ENCODE results near the gene GPAM.

The GPAM gene

DNA sequence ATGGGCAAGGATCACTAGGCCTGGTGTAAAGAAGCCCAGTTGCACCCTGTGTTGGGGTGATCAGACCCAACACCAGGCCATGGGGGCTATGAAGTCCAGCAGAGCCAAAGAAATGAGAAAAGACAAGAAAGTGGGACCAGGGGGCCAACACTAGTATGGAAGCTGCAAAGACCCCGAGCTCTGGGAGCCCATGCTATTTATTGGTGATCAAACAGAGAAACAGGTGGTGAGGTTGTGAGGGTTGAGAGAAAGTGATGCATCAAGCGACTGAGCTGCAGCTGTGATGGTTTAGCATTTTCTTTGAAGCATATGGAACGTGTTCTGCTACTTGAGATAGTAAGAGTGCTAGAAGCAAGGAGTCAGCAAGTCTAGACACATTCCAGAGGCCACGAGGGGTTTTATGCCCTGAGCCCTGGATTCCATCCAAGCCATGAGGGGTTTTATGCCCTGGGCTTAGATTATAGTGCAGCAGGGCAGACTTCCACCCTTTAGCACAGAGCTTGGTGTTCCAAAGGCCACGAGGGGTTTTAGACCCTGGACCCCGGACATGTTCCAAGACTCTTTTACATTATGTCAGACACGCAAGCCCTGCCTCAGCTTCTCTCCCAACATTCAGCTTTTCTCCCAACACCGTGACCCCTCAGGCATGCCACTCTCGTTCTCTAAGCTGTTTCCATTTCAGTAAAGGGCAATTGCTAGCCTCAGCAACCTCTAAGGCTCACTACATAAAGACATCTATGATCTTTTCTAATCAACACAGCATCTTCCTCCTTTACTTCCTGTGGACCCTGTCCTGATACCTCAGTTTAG, 43.1 kb upstream of the GPAM start:
- DNase-seq (ENCODE audit: insufficient read length, low spot score), result no peak
- no peak for FAIRE-seq
- TF ChIP-seq TAF1 (IDR thresholded peaks at IDR 0.05; ENCODE audit: low read depth, low read length), result no peak

DNA sequence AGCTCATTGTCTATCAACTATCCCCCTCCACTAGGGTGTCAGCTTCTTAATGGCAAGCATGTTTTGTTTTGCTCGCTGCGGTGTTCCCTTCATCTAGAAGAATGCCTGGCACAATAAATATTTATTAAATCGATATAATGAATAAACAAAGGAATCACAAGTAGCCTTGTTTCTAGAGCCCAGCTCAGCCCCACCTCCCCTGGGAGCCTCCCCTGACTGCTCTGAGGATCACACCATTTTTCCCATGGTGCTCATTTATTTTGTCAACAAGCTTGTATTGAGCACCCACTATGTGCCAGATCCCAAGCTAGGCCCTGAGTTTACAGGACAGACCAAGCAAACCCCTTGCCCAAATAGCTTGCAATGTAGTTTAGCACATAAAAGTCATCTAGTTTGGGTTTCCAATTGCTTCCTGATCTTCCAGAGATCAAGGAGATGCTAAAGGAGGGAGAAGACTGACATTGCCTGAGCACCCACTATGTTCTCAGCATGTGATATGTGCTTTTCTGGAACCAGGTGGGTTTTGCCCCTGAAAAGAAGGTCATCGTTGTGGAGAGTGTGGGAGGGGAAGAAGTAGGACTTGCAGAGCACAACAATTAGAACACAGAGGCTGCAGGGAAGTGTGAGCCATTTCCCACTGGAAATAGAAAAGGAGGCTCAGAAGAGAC, 42.3 kb upstream of the GPAM start:
- FAIRE-seq (no peak), DNase-seq (ENCODE audit: insufficient read length, low spot score) (no peak)
- no peak for TF ChIP-seq SPI1 (IDR thresholded peaks at IDR 0.05; ENCODE audit: low read depth, low read length)
- TF ChIP-seq POLR2A (IDR thresholded peaks at IDR 0.05; ENCODE audit: low read depth, low read length), result no peak
- no peak for TF ChIP-seq PAX5 (IDR thresholded peaks at IDR 0.05; ENCODE audit: insufficient read depth, low read length, severe bottlenecking)
- TF ChIP-seq POU2F2 (IDR thresholded peaks at IDR 0.05; ENCODE audit: low read depth, low read length), result no peak
- no peak for TF ChIP-seq TAF1 (IDR thresholded peaks at IDR 0.05; ENCODE audit: low read depth, low read length)
- no peak for TF ChIP-seq POLR2AphosphoS5 (IDR thresholded peaks at IDR 0.05; ENCODE audit: low read depth, low read length)

DNA sequence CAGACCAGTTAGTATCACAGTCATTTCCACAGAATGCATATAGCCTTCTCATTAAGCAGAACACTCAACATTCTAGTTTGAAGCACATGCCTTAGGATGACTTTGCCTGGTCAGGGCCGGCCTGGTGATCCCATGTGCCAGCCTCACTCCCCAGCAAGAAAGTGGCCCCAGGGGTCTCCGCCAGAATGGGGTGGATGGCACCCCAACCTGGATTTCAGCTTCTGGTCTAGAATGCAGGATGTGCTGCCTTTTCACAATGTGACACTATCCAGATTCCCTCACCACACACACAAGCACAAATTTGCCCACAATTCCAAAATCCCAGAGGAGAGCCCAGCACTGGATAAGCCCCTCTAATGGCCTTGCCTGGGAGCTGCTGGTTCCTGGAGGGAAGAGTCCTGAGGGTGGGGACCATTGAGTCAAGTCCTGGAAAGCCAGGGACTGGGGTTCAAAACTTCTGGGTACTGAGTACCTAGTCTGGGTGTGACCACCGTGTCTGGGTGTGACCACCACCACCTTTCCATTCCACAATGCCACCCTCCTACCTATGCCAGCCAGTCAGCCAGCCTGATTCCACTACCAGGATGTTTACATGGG, 41.5 kb upstream of the GPAM start:
- DNase-seq (ENCODE audit: insufficient read length, low spot score) (no peak), FAIRE-seq (no peak)
- TF ChIP-seq TAF1 (IDR thresholded peaks at IDR 0.05; ENCODE audit: low read depth, low read length), result no peak
- TF ChIP-seq POLR2AphosphoS5 (IDR thresholded peaks at IDR 0.05; ENCODE audit: low read depth, low read length), result no peak
- no peak for TF ChIP-seq SPI1 (IDR thresholded peaks at IDR 0.05; ENCODE audit: low read depth, low read length)
- no peak for TF ChIP-seq PAX5 (IDR thresholded peaks at IDR 0.05; ENCODE audit: insufficient read depth, low read length, severe bottlenecking)
- no peak for TF ChIP-seq POLR2A (IDR thresholded peaks at IDR 0.05; ENCODE audit: low read depth, low read length)
- TF ChIP-seq POU2F2 (IDR thresholded peaks at IDR 0.05; ENCODE audit: low read depth, low read length), result no peak

DNA sequence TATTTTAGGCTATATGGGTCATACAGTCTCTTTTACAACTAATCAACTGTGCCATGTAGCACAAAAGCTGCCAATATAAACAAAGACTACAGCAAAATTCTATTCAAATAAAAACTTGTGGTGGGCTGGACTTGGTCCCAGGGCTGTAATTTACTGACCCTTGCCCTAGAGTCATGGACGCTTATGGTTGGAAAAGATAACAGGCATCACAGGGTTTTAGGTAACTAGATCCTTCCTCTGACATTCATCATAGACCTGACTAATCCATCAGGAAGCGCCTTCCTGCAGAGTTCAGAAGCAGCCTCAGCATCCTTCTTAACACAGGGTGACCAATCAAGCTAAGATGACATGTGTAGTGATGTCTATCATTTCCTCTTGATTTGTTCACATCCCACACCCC, 40.2 kb upstream of the GPAM start:
- FAIRE-seq (no peak), DNase-seq (ENCODE audit: insufficient read length, low spot score) (no peak)
- TF ChIP-seq POLR2A (IDR thresholded peaks at IDR 0.05; ENCODE audit: low read depth, low read length) (no peak), POLR2AphosphoS5 (IDR thresholded peaks at IDR 0.05; ENCODE audit: low read depth, low read length) (no peak), SPI1 (IDR thresholded peaks at IDR 0.05; ENCODE audit: low read depth, low read length) (no peak), TAF1 (IDR thresholded peaks at IDR 0.05; ENCODE audit: low read depth, low read length) (no peak), PAX5 (IDR thresholded peaks at IDR 0.05; ENCODE audit: insufficient read depth, low read length, severe bottlenecking) (no peak), POU2F2 (IDR thresholded peaks at IDR 0.05; ENCODE audit: low read depth, low read length) (no peak)

DNA sequence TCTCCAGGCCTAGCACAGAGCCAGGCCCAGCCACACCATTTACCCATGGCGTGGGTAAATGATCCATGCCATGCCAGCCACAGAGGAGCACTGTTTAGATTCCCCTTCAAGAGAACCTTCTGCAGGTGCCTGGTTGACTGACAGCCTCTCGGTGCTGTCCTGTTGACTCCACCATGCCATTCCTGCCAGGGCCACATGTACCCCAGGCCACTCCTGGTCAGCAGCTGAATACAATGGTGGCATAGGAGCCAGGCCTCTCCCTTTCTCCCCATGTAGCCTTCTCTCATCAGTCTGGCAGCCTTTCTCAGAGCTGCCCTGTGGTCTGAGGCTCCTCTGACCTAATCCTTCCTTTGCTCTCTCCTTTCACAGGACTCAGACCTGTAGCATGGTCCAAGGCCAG, 39.2 kb upstream of the GPAM start:
- no peak for DNase-seq (ENCODE audit: insufficient read length, low spot score)
- no peak for TF ChIP-seq POU2F2 (IDR thresholded peaks at IDR 0.05; ENCODE audit: low read depth, low read length)

DNA sequence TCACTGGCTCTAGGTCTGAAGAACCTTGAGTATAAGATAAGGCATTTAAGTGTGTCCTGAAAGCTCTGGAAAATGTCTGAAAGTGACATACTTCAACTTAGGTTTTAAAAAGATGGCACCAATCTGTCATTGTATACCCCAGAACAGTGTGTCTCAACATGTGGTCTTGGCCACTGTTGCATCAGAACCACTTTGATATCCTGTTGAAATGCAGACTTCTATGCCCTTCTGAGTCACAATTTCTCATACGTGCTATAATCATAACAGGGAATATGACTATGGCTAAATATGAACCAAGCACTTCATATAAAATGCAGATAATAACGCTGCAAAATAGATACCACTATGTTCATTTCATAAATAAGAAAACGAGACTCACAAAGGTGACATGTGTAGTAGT, 38.0 kb upstream of the GPAM start:
- no peak for TF ChIP-seq PAX5 (IDR thresholded peaks at IDR 0.05; ENCODE audit: insufficient read depth, low read length, severe bottlenecking)
- no peak for TF ChIP-seq SPI1 (IDR thresholded peaks at IDR 0.05; ENCODE audit: low read depth, low read length)
- TF ChIP-seq POLR2AphosphoS5 (IDR thresholded peaks at IDR 0.05; ENCODE audit: low read depth, low read length), result no peak
- no peak for TF ChIP-seq TAF1 (IDR thresholded peaks at IDR 0.05; ENCODE audit: low read depth, low read length)
- TF ChIP-seq POU2F2 (IDR thresholded peaks at IDR 0.05; ENCODE audit: low read depth, low read length), result no peak
- no peak for TF ChIP-seq POLR2A (IDR thresholded peaks at IDR 0.05; ENCODE audit: low read depth, low read length)
- FAIRE-seq (no peak), DNase-seq (ENCODE audit: insufficient read length, low spot score) (no peak)

More for the DNA sequence above, 39.2 kb upstream of the GPAM start:
- FAIRE-seq, result no peak

DNA sequence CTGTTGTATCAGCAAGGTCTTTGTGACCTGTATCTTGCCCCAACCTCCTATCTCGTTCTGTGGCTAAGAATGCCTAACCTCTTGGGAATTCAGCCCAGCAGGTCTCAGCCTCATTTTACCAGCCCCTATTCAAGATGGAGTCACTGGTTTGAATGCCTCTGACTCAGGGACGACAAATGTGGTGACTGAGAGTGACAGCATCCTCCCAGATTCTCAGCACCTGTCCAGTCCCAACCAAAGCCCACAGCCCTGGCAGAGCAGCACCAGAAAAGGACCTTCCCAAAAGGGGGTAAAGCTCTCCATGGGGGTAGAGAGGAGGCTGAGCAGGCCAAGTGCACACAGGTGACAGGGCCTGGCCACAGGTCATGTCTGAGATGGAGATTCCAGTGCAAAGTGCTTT, 35.4 kb upstream of the GPAM start:
- no peak for FAIRE-seq
- TF ChIP-seq POLR2A (IDR thresholded peaks at IDR 0.05; ENCODE audit: low read depth, low read length), result no peak
- TF ChIP-seq PAX5 (IDR thresholded peaks at IDR 0.05; ENCODE audit: insufficient read depth, low read length, severe bottlenecking), result no peak
- no peak for TF ChIP-seq POU2F2 (IDR thresholded peaks at IDR 0.05; ENCODE audit: low read depth, low read length)
- TF ChIP-seq SPI1 (IDR thresholded peaks at IDR 0.05; ENCODE audit: low read depth, low read length), result no peak
- no peak for TF ChIP-seq TAF1 (IDR thresholded peaks at IDR 0.05; ENCODE audit: low read depth, low read length)
- no peak for TF ChIP-seq POLR2AphosphoS5 (IDR thresholded peaks at IDR 0.05; ENCODE audit: low read depth, low read length)
- DNase-seq (ENCODE audit: insufficient read length, low spot score), result no peak

DNA sequence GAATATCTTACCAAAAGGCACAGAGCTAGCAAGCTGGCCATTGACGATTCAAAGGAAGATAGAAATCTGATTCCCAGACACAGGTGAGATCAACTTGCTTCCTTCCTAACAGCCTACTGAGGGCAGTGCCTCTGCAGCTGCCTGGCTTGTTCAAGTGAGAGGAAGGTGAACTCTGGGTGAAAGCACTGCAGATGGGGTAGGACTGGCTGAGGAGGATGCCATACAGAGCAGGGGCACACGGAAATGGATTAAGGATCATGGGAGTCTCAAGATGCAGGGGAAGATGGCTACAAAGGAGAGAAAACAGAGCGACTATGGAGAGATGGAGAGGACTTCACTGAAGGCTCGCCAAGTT, 34.4 kb upstream of the GPAM start:
- DNase-seq (ENCODE audit: insufficient read length, low spot score) (no peak), FAIRE-seq (no peak)
- TF ChIP-seq TAF1 (IDR thresholded peaks at IDR 0.05; ENCODE audit: low read depth, low read length), result no peak

DNA sequence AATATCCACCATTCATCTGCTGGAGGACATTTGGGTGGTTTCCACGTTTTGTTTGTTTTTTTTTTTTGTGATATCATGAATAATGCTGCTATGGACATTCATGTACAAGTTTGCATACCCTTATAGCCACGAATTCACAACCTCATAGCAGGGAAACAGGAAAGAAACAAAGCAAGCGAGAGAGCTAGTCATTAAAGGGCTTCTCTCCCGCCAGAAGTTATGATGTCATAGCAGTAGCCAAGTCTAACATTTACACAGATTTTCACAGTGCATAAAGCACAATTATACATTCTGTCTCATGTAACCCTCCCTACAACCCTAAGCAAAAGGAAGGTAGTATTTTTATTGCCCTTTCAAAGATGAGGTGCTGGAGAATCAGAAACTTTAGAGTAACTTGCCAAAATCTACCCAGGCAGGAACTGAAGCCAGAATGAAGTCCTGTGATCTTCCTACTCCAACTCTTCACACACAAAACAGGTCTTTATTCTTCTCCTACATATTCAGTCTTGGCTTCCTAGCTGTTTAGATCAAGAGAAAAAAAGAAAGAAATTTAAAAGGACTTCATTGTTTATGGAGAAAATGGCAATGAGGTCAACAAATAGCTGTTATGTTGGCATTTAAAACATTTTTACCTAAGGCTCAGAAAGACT, 33.9 kb upstream of the GPAM start:
- DNase-seq (ENCODE audit: insufficient read length, low spot score) (no peak), FAIRE-seq (no peak)
- TF ChIP-seq TAF1 (IDR thresholded peaks at IDR 0.05; ENCODE audit: low read depth, low read length) (no peak), PAX5 (IDR thresholded peaks at IDR 0.05; ENCODE audit: insufficient read depth, low read length, severe bottlenecking) (no peak)

DNA sequence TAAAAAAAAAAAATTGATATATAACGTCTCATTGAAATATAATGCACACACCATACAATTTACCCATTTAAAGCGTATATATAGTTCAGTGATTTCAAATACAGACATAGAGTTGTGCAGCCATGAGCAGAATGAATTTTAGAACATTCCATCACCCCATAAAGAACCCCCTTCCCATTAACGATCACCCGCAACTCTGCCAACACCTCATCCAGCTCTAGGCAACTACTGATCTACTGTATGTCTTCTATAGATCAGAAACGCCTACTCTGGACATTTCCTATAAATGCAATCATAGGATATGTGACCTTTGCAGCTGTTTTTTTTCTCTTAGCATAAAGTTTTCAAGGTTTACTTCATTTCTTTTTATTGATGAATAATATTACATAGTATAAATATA, 33.4 kb upstream of the GPAM start:
- TF ChIP-seq POU2F2 (IDR thresholded peaks at IDR 0.05; ENCODE audit: low read depth, low read length), result no peak
- no peak for TF ChIP-seq TAF1 (IDR thresholded peaks at IDR 0.05; ENCODE audit: low read depth, low read length)
- no peak for TF ChIP-seq POLR2A (IDR thresholded peaks at IDR 0.05; ENCODE audit: low read depth, low read length)
- no peak for TF ChIP-seq PAX5 (IDR thresholded peaks at IDR 0.05; ENCODE audit: insufficient read depth, low read length, severe bottlenecking)
- TF ChIP-seq POLR2AphosphoS5 (IDR thresholded peaks at IDR 0.05; ENCODE audit: low read depth, low read length), result no peak
- DNase-seq (ENCODE audit: insufficient read length, low spot score), result no peak
- FAIRE-seq, result no peak
